Kidney (tissue), 14 donors: Measurements from ENCODE around the gene NT5DC3. TPM values are rescaled to one million over a fixed set of nuclear protein-coding genes. Genes with fewer than 3 reads are reported as not detected.

Source experiments
- DNase-seq, 5 donors: peaks; one replicate each; pipeline ENCODE4 v3.0.0-alpha.2; 2013 to 2020
- FAIRE-seq: peaks from 2 replicates; lab custom pipeline; 2012; peaks lifted over from hg19 to GRCh38; lab: Jason Lieb, UNC
- H3K27ac ChIP-seq, 2 donors: one replicate each; pipeline ENCODE4 v1.7.0; 2013; ENCODE audit warnings: low read depth in 2 of 2, low read length in 2 of 2, inconsistent platforms in 1 of 2
- H3K27me3 ChIP-seq: one replicate; pipeline ENCODE4 v1.7.1; 2013; ENCODE audit warnings: low read length, inconsistent platforms; ENCODE audit not compliant: control insufficient read depth, insufficient read depth
- H3K36me3 ChIP-seq, 3 donors: one replicate each; pipeline versions ENCODE4 v1.7.0 to v1.7.1; 2013; ENCODE audit warnings: low read length in 3 of 3, control low read depth in 1 of 3, inconsistent platforms in 1 of 3; ENCODE audit not compliant: insufficient read depth in 3 of 3, control insufficient read depth in 2 of 3
- H3K4me1 ChIP-seq, 3 donors: one replicate each; pipeline versions ENCODE4 v1.7.0 to v1.7.1; 2013; ENCODE audit warnings: low read length in 3 of 3, inconsistent platforms in 1 of 3, low read depth in 1 of 3; ENCODE audit not compliant: control insufficient read depth in 2 of 3, insufficient read depth in 2 of 3
- H3K4me3 ChIP-seq, 3 donors: one replicate each; pipeline versions ENCODE4 v1.7.0 to v1.8.1; 2013; ENCODE audit warnings: low read length in 3 of 3, control low read depth in 1 of 3, inconsistent platforms in 1 of 3
- H3K9ac ChIP-seq, 3 donors: one replicate each; pipeline versions ENCODE4 v1.7.0 to v1.7.1; 2013; ENCODE audit warnings: low read length in 3 of 3, control low read depth in 1 of 3, inconsistent platforms in 1 of 3
- H3K9me3 ChIP-seq, 3 donors: one replicate each; pipeline versions ENCODE4 v1.7.0 to v1.7.1; 2013; ENCODE audit warnings: low read length in 3 of 3, control low read depth in 1 of 3, inconsistent platforms in 1 of 3; ENCODE audit not compliant: control insufficient read depth in 2 of 3, insufficient read depth in 1 of 3
- intact Hi-C: fragments of 100-400 bp; cut with DNase I; formaldehyde crosslinking; loops from one replicate; pipeline ENCODE4 v1.11.1; 2022
- polyA plus RNA-seq: library from polyadenylated mRNA; stranded (reverse); fragments of 350-450 nt; fragmentation: Illumina TruSeq; extraction: RNeasy Lipid Tissue Mini Kit (QIAGEN cat#74804); gene quantifications from one replicate; pipeline ENCODE4 v1.2.3, GENCODE V29; 2014; ENCODE audit warnings: low read depth, low replicate concordance; ENCODE audit not compliant: insufficient read depth
- total RNA-seq: library from RNA; stranded (reverse); fragmentation: NEBNext Ultra II Directional; extraction: Animal tissue kit (Norgen Biotek cat#: 25700); gene quantifications from one replicate; pipeline ENCODE4 v1.2.1, GENCODE V29; 2021
- TF ChIP-seq, protein P1 (sequence below): IDR thresholded peaks from 3 replicates; pipeline ENCODE4 v1.5.1; 2012; ENCODE audit warnings: mild to moderate bottlenecking, moderate library complexity, borderline replicate concordance; ENCODE audit not compliant: insufficient read depth; ENCODE audit errors: extremely low read depth
- donor health status: control.
- donor health status: control.
- donor health status: control.
- donor health status: control.
- donor health status: control.
- donor health status: DM: yes; HTN: yes; CAD: no.
- donor health status: Normal renal cell carcinoma (clear cell type).

Gene NT5DC3
- total and polyA plus RNA-seq, 2 donors from 2014 or later, result 1.1 to 7.8 TPM

- Histone ChIP-seq H3K4me1 (no peaks in the 10 kb centered on the region), H3K4me3 (no peak overlapping the region), H3K36me3 (no peaks in the 10 kb centered on the region), H3K27ac (no peak overlapping the region), H3K27me3 (no peaks in the 10 kb centered on the region), H3K9me3 (no peaks in the 10 kb centered on the region), H3K9ac (no peak overlapping the region)
- DNase-seq (peak in 1 of 5 donors; percentile 9), FAIRE-seq (no peak)
- TF ChIP-seq, protein P1, sequence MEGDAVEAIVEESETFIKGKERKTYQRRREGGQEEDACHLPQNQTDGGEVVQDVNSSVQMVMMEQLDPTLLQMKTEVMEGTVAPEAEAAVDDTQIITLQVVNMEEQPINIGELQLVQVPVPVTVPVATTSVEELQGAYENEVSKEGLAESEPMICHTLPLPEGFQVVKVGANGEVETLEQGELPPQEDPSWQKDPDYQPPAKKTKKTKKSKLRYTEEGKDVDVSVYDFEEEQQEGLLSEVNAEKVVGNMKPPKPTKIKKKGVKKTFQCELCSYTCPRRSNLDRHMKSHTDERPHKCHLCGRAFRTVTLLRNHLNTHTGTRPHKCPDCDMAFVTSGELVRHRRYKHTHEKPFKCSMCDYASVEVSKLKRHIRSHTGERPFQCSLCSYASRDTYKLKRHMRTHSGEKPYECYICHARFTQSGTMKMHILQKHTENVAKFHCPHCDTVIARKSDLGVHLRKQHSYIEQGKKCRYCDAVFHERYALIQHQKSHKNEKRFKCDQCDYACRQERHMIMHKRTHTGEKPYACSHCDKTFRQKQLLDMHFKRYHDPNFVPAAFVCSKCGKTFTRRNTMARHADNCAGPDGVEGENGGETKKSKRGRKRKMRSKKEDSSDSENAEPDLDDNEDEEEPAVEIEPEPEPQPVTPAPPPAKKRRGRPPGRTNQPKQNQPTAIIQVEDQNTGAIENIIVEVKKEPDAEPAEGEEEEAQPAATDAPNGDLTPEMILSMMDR, result no peak
- intact Hi-C loops, result loop anchor here (10.0 kb wide), 1 partner anchor 224 kb away; no protein-coding TSS in a partner anchor
These were observed 8.0 kb upstream of the NT5DC3 start for GRCh38 chr12:103848917-103849491.

GRCh38 chr12:103848143-103848542 is 7.1 kb upstream of the NT5DC3 start:
- Histone ChIP-seq H3K27me3 (no peaks in the 10 kb centered on the region), H3K36me3 (no peaks in the 10 kb centered on the region), H3K4me1 (no peaks in the 10 kb centered on the region), H3K27ac (no peak overlapping the region), H3K4me3 (no peak overlapping the region), H3K9me3 (no peaks in the 10 kb centered on the region), H3K9ac (no peak overlapping the region)
- TF ChIP-seq, protein P1, result no peak
- DNase-seq (no peak), FAIRE-seq (no peak)
- intact Hi-C loops, result loop anchor here (10.0 kb wide), 1 partner anchor 223 kb away; no protein-coding TSS in a partner anchor

GRCh38 chr12:103846415-103846814 is 5.4 kb upstream of the NT5DC3 start:
- H3K36me3 ChIP-seq, result no peaks in the 10 kb centered on the region
- H3K27me3 ChIP-seq, result no peaks in the 10 kb centered on the region
- intact Hi-C loops, result loop anchor here (10.0 kb wide), 1 partner anchor 222 kb away; no protein-coding TSS in a partner anchor
- H3K27ac ChIP-seq, result no peak overlapping the region
- no peaks in the 10 kb centered on the region for H3K4me1 ChIP-seq
- DNase-seq (no peak), FAIRE-seq (no peak)
- H3K9ac ChIP-seq, result no peak overlapping the region
- H3K4me3 ChIP-seq, result no peak overlapping the region
- TF ChIP-seq, protein P1, result no peak
- H3K9me3 ChIP-seq, result no peaks in the 10 kb centered on the region
